DMS 273 (cell line): ENCODE measurements around the gene CASKIN1.
A peak's percentile ranks its signal among the peaks of the same experiment; 100 is the strongest.
"Not testable (repeated sequence)": the region's sequence is repeated elsewhere in the genome, so short reads cannot be mapped to it uniquely, and the experiment has no call there.

Experiments used
- DNase-seq: peaks from one replicate; lab custom pipeline; 2025; ENCODE audit not compliant: unreplicated experiment; lab: John Stamatoyannopoulos, UW

Gene CASKIN1

DNA sequence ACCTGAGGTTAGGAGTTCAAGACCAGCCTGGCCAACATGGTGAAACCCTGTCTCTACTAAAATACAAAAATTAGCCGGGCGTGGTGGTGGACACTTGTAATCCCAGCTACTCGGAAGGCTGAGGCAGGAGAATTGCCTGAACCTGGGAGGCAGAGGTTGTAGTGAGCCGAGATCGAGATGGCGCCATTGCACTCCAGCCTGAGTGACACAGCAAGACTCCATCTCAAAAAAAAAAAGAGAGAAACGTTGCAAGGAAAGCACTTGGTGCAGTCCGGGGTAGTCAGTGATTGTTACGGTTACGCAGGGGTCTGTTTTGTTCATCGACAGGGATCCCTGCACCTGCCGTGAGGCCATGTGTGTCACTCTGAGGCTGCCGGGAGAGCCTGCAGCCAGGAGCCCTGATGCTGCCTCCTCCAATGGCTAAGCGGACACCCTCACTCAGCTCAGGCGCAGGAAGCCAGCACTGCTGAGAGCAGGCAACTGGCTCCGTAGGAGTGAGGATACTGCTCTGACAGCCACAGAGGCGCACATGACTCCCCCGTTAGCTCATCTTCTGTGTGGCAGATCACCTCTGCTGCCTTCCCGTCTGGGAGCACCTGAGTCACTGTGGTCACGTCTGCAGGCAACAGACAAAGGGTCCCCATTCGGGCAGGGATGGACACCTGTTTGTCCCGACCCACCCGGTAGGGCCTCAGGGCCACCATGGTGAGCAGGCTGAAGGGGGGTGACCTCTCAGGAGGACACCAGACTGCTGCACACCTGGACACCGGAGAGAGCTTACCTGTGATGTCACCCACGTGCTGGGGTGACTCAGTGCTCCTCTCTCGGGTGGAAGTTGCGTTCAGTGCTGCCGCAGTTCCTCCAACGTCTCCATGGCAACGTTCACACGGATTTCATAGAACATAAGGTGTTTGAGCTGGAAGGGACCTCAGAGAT, 53.2 kb downstream of the CASKIN1 start:
- DNase-seq, result peak; percentile 65

GRCh38 chr16:2135770-2136490, 60.5 kb downstream of the CASKIN1 start, which contains the start of gene PKD1:
Gene PKD1, minus strand, starts transcription at chr16:2135898. Its CDS starts 209 bp downstream, at chr16:2135689.
- DNase-seq, result peak; percentile 91

GRCh38 chr16:2135071-2135470, 61.3 kb downstream of the CASKIN1 start:
- DNase-seq, result not testable (repeated sequence)

DNA sequence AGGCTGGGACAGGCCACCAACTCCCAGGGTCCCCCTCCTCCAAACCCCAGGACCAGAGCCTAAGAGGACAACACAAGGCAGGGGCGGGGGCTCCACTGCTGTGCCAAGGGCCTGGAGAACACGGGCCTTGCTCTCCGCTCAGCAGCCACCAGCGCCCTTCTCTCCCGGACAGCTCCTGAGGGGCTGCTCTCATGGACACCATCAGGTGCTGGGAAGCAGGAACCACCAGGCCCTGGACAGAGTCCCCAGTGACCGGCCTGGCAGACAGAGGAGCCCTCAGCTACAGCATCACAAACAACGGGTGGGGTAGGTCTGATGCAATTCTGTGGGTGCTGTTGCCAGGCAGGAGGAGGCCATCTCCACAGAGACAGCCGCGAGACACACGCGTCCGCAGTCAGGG, 62.6 kb downstream of the CASKIN1 start:
- DNase-seq, result not testable (repeated sequence)

- DNase-seq, result not testable (repeated sequence)
Observed at GRCh38 chr16:2129890-2130447, 66.4 kb downstream of the CASKIN1 start.

DNA sequence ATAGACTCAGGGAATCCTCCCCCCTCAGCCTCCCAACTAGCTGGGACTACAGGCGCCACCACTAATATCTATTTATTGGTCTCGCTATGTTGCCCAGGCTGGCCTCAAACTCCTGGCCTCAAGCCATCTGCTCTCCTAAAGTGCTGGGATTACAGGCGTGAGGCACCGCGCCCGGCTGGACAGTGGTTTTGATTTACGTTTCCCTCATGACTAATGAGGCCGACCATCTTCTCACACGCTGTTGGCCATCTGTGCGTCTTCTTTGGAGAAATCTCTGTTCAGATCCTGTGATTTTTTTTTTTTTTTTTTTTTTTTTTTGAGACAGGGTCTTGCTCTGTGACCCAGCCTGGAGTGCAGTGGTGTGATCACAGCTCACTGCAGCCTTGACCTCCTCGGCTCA, 67.2 kb downstream of the CASKIN1 start:
- DNase-seq, result peak; percentile 75

GRCh38 chr16:2127630-2128280, 68.7 kb downstream of the CASKIN1 start:
- peak; percentile 64 for DNase-seq
